ENCODE results near the gene MMP17.

- TF ChIP-seq EZH2 (IDR thresholded peaks at IDR 0.05; ENCODE audit: borderline replicate concordance, insufficient read depth, low read length, poor library complexity, severe bottlenecking), result no peak
- TF ChIP-seq CTCF (IDR thresholded peaks at IDR 0.05; ENCODE audit: poor library complexity, severe bottlenecking), result no peak
- TF ChIP-seq REST (IDR thresholded peaks at IDR 0.05; ENCODE audit: borderline replicate concordance), result no peak
- TF ChIP-seq POLR2AphosphoS5 (IDR thresholded peaks at IDR 0.05), result no peak
- no peak for TF ChIP-seq EP300 (conservative IDR thresholded peaks at IDR 0.05; ENCODE audit: poor library complexity, severe bottlenecking)
- no peak for TF ChIP-seq TAF1 (IDR thresholded peaks at IDR 0.05; ENCODE audit: low read depth)
- no peak for TF ChIP-seq RAD21 (conservative IDR thresholded peaks at IDR 0.05)
Measured at GRCh38 chr12:131786331-131786730, 41.9 kb upstream of the MMP17 start.

Data from neural cell (in vitro differentiated cells).